GM23338 (cell line): ENCODE measurements around the gene STK16. TPM values are rescaled to one million over a fixed set of nuclear protein-coding genes. Genes with fewer than 3 reads are reported as not detected.

Experiments
- ATAC-seq: fragments of 200-7000 bp; cut with Tn5 transposase; 3 replicates; pipeline ENCODE4 v1.9.1; 2020
- DNase-seq: peaks from one replicate; pipeline ENCODE4 v3.0.0-alpha.2; 2015; ENCODE audit warnings: low spot score
- H2AFZ ChIP-seq: fragments of 200-600 bp; sonication (generic); 2 replicates; pipeline ENCODE4 v1.8.0; 2016; ENCODE audit warnings: antibody characterized with exemption, mild to moderate bottlenecking, moderate library complexity
- H3F3A ChIP-seq: fragments of 200-600 bp; sonication (generic); replicated peaks from 2 replicates; pipeline ENCODE4 v1.8.0; 2017; ENCODE audit warnings: antibody characterized with exemption, mixed run types, low read depth
- H3K27ac ChIP-seq: fragments of 200-600 bp; sonication (generic); 2 replicates; pipeline ENCODE4 v1.6.1; 2016; ENCODE audit warnings: low read depth
- H3K27me3 ChIP-seq: fragments of 200-600 bp; sonication (generic); 2 replicates; pipeline ENCODE4 v1.8.0; 2016; ENCODE audit warnings: mild to moderate bottlenecking, mixed run types, moderate library complexity; ENCODE audit not compliant: insufficient read depth
- H3K36me3 ChIP-seq: fragments of 200-600 bp; sonication (generic); 2 replicates; pipeline ENCODE4 v1.8.0; 2016; ENCODE audit warnings: mild to moderate bottlenecking; ENCODE audit not compliant: insufficient read depth
- H3K4me1 ChIP-seq: fragments of 200-600 bp; sonication (generic); 2 replicates; pipeline ENCODE4 v1.8.0; 2016; ENCODE audit warnings: mild to moderate bottlenecking, moderate library complexity; ENCODE audit not compliant: insufficient read depth
- H3K4me2 ChIP-seq: fragments of 200-600 bp; sonication (generic); 2 replicates; pipeline ENCODE4 v1.7.1; 2017; ENCODE audit warnings: mixed run types
- H3K4me3 ChIP-seq: fragments of 200-600 bp; sonication (generic); 2 replicates; pipeline ENCODE4 v1.6.1; 2016; ENCODE audit warnings: mixed run types
- H3K79me2 ChIP-seq: fragments of 200-600 bp; sonication (generic); replicated peaks from 2 replicates; pipeline ENCODE4 v1.8.0; 2017; ENCODE audit warnings: mild to moderate bottlenecking; ENCODE audit not compliant: insufficient read depth
- H3K9me2 ChIP-seq: fragments of 200-600 bp; sonication (generic); 2 replicates; pipeline ENCODE4 v1.8.0; 2017; ENCODE audit not compliant: insufficient read depth
- H4K20me1 ChIP-seq: fragments of 200-600 bp; sonication (generic); replicated peaks from 2 replicates; pipeline ENCODE4 v1.8.0; 2017; ENCODE audit warnings: mild to moderate bottlenecking; ENCODE audit not compliant: insufficient read depth
- H3K27ac Mint-ChIP-seq: 2 replicates; pipeline ENCODE4 v1.8.0; 2020; ENCODE audit warnings: inconsistent platforms, mild to moderate bottlenecking, moderate library complexity, mixed read lengths
- H3K27me3 Mint-ChIP-seq: 3 replicates; pipeline ENCODE4 v1.8.0; 2022; ENCODE audit warnings: low read depth, mild to moderate bottlenecking, moderate library complexity, mixed read lengths, inconsistent platforms; ENCODE audit not compliant: insufficient read depth, poor library complexity
- H3K36me3 Mint-ChIP-seq: 3 replicates; pipeline ENCODE4 v1.8.0; 2021; ENCODE audit warnings: low read depth, mild to moderate bottlenecking, inconsistent platforms, moderate library complexity, mixed read lengths
- H3K4me1 Mint-ChIP-seq: 3 replicates; pipeline ENCODE4 v1.8.0; 2020; ENCODE audit warnings: mild to moderate bottlenecking, inconsistent platforms, mixed read lengths
- H3K4me3 Mint-ChIP-seq: 3 replicates; pipeline ENCODE4 v1.8.0; 2021; ENCODE audit warnings: moderate library complexity, mild to moderate bottlenecking, inconsistent platforms, mixed read lengths
- H3K9me3 Mint-ChIP-seq: 3 replicates; pipeline ENCODE4 v1.8.0; 2020; ENCODE audit warnings: moderate library complexity, mild to moderate bottlenecking, inconsistent platforms, mixed read lengths
- CREB1 ChIP-seq: fragments of 250-450 bp; sonication (Bioruptor Pico); IDR thresholded peaks from 2 replicates; pipeline ENCODE4 v1.5.0; 2020; ENCODE audit warnings: low read depth, mild to moderate bottlenecking, moderate library complexity
- EZH2 ChIP-seq: fragments of 200-600 bp; sonication (generic); IDR thresholded peaks from one replicate; pipeline ENCODE4 v1.8.0; 2017; ENCODE audit warnings: antibody characterized with exemption, mild to moderate bottlenecking, low read depth; ENCODE audit not compliant: unreplicated experiment
- EZH2phosphoT487 ChIP-seq: fragments of 200-600 bp; sonication (generic); IDR thresholded peaks from one replicate; pipeline ENCODE4 v1.8.1; 2018; ENCODE audit warnings: antibody characterized with exemption; ENCODE audit not compliant: unreplicated experiment
- JUNB ChIP-seq: IDR thresholded peaks from one replicate; pipeline ENCODE4 v1.6.1; 2016; ENCODE audit warnings: antibody characterized with exemption; ENCODE audit not compliant: unreplicated experiment
- NANOG ChIP-seq: IDR thresholded peaks from 2 replicates; pipeline ENCODE4 v1.6.1; 2016; ENCODE audit warnings: antibody characterized with exemption, borderline replicate concordance
- POLR2AphosphoS5 ChIP-seq: IDR thresholded peaks from 2 replicates; pipeline ENCODE4 v1.6.1; 2016; ENCODE audit warnings: antibody characterized with exemption, low read depth
- STAT1 ChIP-seq: IDR thresholded peaks from one replicate; pipeline ENCODE4 v1.6.1; 2016; ENCODE audit warnings: antibody characterized with exemption; ENCODE audit not compliant: unreplicated experiment
- ZNF114 ChIP-seq: fragments of 250-450 bp; sonication (Bioruptor Pico); IDR thresholded peaks from 2 replicates; pipeline ENCODE4 v1.5.0; 2020; ENCODE audit warnings: mild to moderate bottlenecking, moderate library complexity
- ZNF331 ChIP-seq: fragments of 250-450 bp; sonication (Bioruptor Pico); IDR thresholded peaks from 2 replicates; pipeline ENCODE4 v1.5.0; 2020; ENCODE audit warnings: low read depth, mild to moderate bottlenecking, moderate library complexity
- ZNF462 ChIP-seq: fragments of 250-450 bp; sonication (Bioruptor Pico); IDR thresholded peaks from 2 replicates; pipeline ENCODE4 v1.5.0; 2020; ENCODE audit warnings: mild to moderate bottlenecking, moderate library complexity
- polyA plus RNA-seq: library from polyadenylated mRNA; unstranded; fragments of >200 nt; fragmentation: Nextera tagmentation; extraction: Ambion mirVana; gene quantifications from 2 replicates; pipeline ENCODE4 v1.2.1, GENCODE V29; 2016
- total RNA-seq: library from RNA; depleted of rRNA; stranded (reverse); fragments of >200 nt; shearing (Covaris generic); gene quantifications from 2 replicates; pipeline ENCODE4 v1.2.3, GENCODE V29; 2014
- TF ChIP-seq, protein P1 (sequence below): IDR thresholded peaks from 2 replicates; pipeline ENCODE4 v1.6.1; 2016; ENCODE audit warnings: antibody characterized with exemption
- TF ChIP-seq, protein P2 (sequence below), 2 experiments: fragments of 200-600 bp in 1 of 2; sonication (generic) in 1 of 2; conservative IDR thresholded peaks; 2 replicates each; pipeline versions ENCODE4 v1.5.1 to v1.6.1; 2016 to 2017; ENCODE audit warnings: antibody characterized with exemption in 2 of 2, low read depth in 2 of 2, mild to moderate bottlenecking in 2 of 2, moderate library complexity in 1 of 2

STK16 gene
- total and polyA plus RNA-seq, 2 experiments from 2014 or later: 3.1 to 17.0 TPM

GRCh38 chr2:219289195-219289536, 43.9 kb downstream of the STK16 start:
- no peaks in the 10 kb centered on the region for H3K9me2 ChIP-seq
- no peak overlapping the region for H3K27ac ChIP-seq
- Mint-ChIP-seq H3K4me1 (peaks cover 12% of the 10 kb centered on the region), H3K4me3 (no peak overlapping the region), H3K36me3 (no peaks in the 10 kb centered on the region), H3K27me3 (peaks cover 11% of the 10 kb centered on the region), H3K27ac (no peak overlapping the region), H3K9me3 (no peaks in the 10 kb centered on the region; the same call in 2 of the 3 replicates)
- no peak for ATAC-seq
- no peaks in the 10 kb centered on the region for H3K36me3 ChIP-seq
- TF ChIP-seq, protein P1, sequence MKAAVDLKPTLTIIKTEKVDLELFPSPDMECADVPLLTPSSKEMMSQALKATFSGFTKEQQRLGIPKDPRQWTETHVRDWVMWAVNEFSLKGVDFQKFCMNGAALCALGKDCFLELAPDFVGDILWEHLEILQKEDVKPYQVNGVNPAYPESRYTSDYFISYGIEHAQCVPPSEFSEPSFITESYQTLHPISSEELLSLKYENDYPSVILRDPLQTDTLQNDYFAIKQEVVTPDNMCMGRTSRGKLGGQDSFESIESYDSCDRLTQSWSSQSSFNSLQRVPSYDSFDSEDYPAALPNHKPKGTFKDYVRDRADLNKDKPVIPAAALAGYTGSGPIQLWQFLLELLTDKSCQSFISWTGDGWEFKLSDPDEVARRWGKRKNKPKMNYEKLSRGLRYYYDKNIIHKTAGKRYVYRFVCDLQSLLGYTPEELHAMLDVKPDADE: no peak
- TF ChIP-seq ZNF331 (CRISPR knock-in tag) (no peak), JUNB (no peak)
- no peaks in the 10 kb centered on the region for H3K79me2 ChIP-seq
- no peaks in the 10 kb centered on the region for H3F3A ChIP-seq
- H3K4me1 ChIP-seq: peaks cover 7% of the 10 kb centered on the region; the same call in 1 of the 2 replicates
- no peak for DNase-seq
- H3K4me3 ChIP-seq: no peak overlapping the region
- peaks cover 7% of the 10 kb centered on the region; the same call in 1 of the 2 replicates for H3K27me3 ChIP-seq
- no peak overlapping the region for H2AFZ ChIP-seq
- no peaks in the 10 kb centered on the region; the same call in 1 of the 2 replicates for H4K20me1 ChIP-seq
- no peak overlapping the region for H3K4me2 ChIP-seq

DNA sequence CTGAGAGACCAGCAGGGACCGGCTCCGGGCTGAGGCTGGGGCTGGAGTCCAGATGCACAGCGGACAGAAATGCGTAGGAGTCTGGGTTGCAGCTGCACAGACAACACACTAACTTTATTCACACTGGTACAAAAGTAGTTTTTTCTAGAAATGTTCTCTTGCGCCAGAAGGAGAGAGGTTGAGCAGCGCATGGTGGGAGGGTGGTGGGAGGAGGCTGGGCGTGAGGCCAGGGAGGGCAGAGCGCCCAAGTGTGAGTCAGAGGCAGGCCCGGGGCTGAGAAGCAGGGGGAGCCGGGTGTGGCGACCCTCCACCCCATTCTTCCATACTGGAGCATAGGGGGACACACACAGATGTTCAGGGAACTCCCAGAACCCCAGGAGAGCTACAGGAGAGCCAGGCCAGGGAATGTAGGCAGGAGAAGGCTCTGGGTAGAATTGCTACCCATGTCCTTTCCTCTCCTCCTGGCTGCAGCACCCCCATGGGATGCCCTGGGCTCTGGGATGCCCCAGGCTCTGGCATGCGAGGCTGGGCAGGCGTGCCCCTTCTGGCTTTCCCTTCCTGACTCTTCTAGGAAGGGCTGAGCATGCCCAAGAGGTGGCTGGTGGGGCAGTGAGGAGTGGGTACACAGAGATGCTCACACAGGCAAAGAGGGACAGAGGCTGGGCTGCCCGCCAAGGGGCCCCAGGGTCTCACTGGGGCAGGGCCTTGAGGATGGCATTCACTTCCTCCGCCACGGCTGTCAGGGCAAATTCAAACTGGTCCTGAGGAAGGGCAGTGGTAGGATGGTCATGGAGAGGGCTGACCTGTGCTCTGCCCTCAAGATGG, 44.5 kb downstream of the STK16 start:
- H3K4me1 ChIP-seq: peaks cover 7% of the 10 kb centered on the region; the same call in 1 of the 2 replicates
- H3K27ac ChIP-seq: no peak overlapping the region
- peaks cover 12% of the 10 kb centered on the region for H3K4me1 Mint-ChIP-seq
- H3K79me2 ChIP-seq: no peaks in the 10 kb centered on the region
- H3K9me2 ChIP-seq: no peaks in the 10 kb centered on the region
- no peak overlapping the region for H3K4me2 ChIP-seq
- no peaks in the 10 kb centered on the region; the same call in 1 of the 2 replicates for H4K20me1 ChIP-seq
- H3K4me3 ChIP-seq: no peak overlapping the region
- H2AFZ ChIP-seq: no peak overlapping the region
- H3F3A ChIP-seq: no peaks in the 10 kb centered on the region
- peaks cover 16% of the 10 kb centered on the region for H3K27me3 Mint-ChIP-seq
- H3K27ac Mint-ChIP-seq: no peak overlapping the region
- H3K9me3 Mint-ChIP-seq: no peaks in the 10 kb centered on the region; the same call in 2 of the 3 replicates
- no peak overlapping the region for H3K4me3 Mint-ChIP-seq
- H3K27me3 ChIP-seq: peaks cover 7% of the 10 kb centered on the region; the same call in 1 of the 2 replicates
- no peak for DNase-seq
- H3K36me3 Mint-ChIP-seq: no peaks in the 10 kb centered on the region
- H3K36me3 ChIP-seq: no peaks in the 10 kb centered on the region
- ATAC-seq: no peak
- TF ChIP-seq, protein P2, sequence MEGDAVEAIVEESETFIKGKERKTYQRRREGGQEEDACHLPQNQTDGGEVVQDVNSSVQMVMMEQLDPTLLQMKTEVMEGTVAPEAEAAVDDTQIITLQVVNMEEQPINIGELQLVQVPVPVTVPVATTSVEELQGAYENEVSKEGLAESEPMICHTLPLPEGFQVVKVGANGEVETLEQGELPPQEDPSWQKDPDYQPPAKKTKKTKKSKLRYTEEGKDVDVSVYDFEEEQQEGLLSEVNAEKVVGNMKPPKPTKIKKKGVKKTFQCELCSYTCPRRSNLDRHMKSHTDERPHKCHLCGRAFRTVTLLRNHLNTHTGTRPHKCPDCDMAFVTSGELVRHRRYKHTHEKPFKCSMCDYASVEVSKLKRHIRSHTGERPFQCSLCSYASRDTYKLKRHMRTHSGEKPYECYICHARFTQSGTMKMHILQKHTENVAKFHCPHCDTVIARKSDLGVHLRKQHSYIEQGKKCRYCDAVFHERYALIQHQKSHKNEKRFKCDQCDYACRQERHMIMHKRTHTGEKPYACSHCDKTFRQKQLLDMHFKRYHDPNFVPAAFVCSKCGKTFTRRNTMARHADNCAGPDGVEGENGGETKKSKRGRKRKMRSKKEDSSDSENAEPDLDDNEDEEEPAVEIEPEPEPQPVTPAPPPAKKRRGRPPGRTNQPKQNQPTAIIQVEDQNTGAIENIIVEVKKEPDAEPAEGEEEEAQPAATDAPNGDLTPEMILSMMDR (conservative IDR thresholded peaks at IDR 0.05; ENCODE audit: low read depth in 2 of 2): no peak
- TF ChIP-seq ZNF331 (CRISPR knock-in tag): no peak
- TF ChIP-seq NANOG: no peak
- TF ChIP-seq STAT1: no peak
- TF ChIP-seq EZH2phosphoT487: no peak
- no peak for TF ChIP-seq JUNB
- TF ChIP-seq ZNF114 (CRISPR knock-in tag): no peak
- TF ChIP-seq EZH2: no peak
- TF ChIP-seq CREB1 (CRISPR knock-in tag): no peak
- no peak for TF ChIP-seq ZNF462 (CRISPR knock-in tag)
- no peak for TF ChIP-seq POLR2AphosphoS5
